Spleen (tissue), 7 donors: ENCODE results near the gene ITPKB.

Experiments used
- POLR2A ChIP-seq, 3 donors: fragments of 450-650 bp; IDR thresholded peaks; one replicate each; pipeline ENCODE4 v1.5.1; 2017; ENCODE audit warnings: antibody characterized with exemption in 3 of 3, mild to moderate bottlenecking in 1 of 3
- TF ChIP-seq, protein P1 (sequence below), 11 experiments: fragments of 200-600 bp in 7 of 11; fragments of 450-650 bp in 4 of 11; sonication (generic) in 4 of 11; IDR thresholded peaks in 8 of 11; conservative IDR thresholded peaks in 3 of 11; 1 replicate in 7 of 11; 2 replicates in 4 of 11; pipeline versions ENCODE4 v1.4.0 to v1.8.0; 2016 to 2021; ENCODE audit warnings: antibody characterized with exemption in 11 of 11, inconsistent platforms in 4 of 11, mild to moderate bottlenecking in 1 of 11
- donor health status: DM: no; HTN: no; CAD: no; lungs with moderate emphysema.
- donor health status: DM: no; HTN: no; CAD: no.
- donor health status: DM: no; HTN: no; CAD: no.

DNA sequence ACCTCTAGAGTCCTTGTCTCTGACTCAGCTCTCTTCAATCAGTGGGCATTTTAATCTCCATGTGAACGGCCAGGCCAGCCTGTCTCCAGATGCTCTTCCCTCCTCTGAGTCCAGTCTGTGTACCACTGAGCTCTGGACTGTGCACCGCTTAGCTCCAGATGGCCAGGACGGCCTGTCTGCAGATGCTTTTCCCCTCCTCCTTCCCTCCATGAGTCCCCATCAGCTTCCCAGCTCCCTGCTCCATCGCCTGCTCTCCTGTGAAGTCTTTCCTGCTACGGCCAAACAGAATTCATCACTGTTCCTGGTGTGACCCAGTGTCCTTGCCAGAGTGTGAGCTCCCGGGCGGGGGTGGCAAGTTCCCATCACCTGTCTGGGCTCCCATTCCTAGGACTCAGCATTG, 148.5 kb downstream of the ITPKB start:
- TF ChIP-seq POLR2A (IDR thresholded peaks at IDR 0.05) = no peak
- TF ChIP-seq, protein P1, sequence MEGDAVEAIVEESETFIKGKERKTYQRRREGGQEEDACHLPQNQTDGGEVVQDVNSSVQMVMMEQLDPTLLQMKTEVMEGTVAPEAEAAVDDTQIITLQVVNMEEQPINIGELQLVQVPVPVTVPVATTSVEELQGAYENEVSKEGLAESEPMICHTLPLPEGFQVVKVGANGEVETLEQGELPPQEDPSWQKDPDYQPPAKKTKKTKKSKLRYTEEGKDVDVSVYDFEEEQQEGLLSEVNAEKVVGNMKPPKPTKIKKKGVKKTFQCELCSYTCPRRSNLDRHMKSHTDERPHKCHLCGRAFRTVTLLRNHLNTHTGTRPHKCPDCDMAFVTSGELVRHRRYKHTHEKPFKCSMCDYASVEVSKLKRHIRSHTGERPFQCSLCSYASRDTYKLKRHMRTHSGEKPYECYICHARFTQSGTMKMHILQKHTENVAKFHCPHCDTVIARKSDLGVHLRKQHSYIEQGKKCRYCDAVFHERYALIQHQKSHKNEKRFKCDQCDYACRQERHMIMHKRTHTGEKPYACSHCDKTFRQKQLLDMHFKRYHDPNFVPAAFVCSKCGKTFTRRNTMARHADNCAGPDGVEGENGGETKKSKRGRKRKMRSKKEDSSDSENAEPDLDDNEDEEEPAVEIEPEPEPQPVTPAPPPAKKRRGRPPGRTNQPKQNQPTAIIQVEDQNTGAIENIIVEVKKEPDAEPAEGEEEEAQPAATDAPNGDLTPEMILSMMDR (IDR thresholded peaks at IDR 0.05 in 8 of 11, conservative IDR thresholded peaks at IDR 0.05 in 3 of 11) = no peak
